Endometrium (tissue), 2 donors: ENCODE data around the gene OIT3.
"Not testable (repeated sequence)": the region's sequence is repeated elsewhere in the genome, so short reads cannot be mapped to it uniquely, and the experiment has no call there.

Source experiments
- FAIRE-seq: peaks from 2 replicates; lab custom pipeline; 2012; peaks lifted over from hg19 to GRCh38; lab: Jason Lieb, UNC
- donor health status: control.
- donor health status: control.

The OIT3 gene

GRCh38 chr10:72903941-72904446 is 10.5 kb downstream of the OIT3 start:
- FAIRE-seq, result not testable (repeated sequence)

GRCh38 chr10:72904806-72905205 is 11.3 kb downstream of the OIT3 start:
- FAIRE-seq, result no peak

- FAIRE-seq, result no peak
Measured at GRCh38 chr10:72906446-72906845, 12.9 kb downstream of the OIT3 start.

GRCh38 chr10:72910705-72911104 is 17.2 kb downstream of the OIT3 start:
- no peak for FAIRE-seq

- FAIRE-seq, result no peak
Measured at GRCh38 chr10:72911758-72912157, 18.2 kb downstream of the OIT3 start.

- FAIRE-seq, result no peak
Measured at GRCh38 chr10:72912736-72913135, 19.2 kb downstream of the OIT3 start.

- FAIRE-seq, result no peak
Measured at GRCh38 chr10:72913287-72913686, 19.7 kb downstream of the OIT3 start.

- not testable (repeated sequence) for FAIRE-seq
Measured at GRCh38 chr10:72917201-72917600, 23.7 kb downstream of the OIT3 start.

- not testable (repeated sequence) for FAIRE-seq
Measured at GRCh38 chr10:72917803-72918332, 24.3 kb downstream of the OIT3 start.

GRCh38 chr10:72918352-72918751 is 24.8 kb downstream of the OIT3 start:
- no peak for FAIRE-seq

GRCh38 chr10:72921147-72921683 is 27.7 kb downstream of the OIT3 start:
- FAIRE-seq, result not testable (repeated sequence)

GRCh38 chr10:72924351-72924750 is 30.8 kb downstream of the OIT3 start:
- FAIRE-seq, result no peak

- FAIRE-seq, result no peak
Measured at GRCh38 chr10:72925951-72926465, 32.5 kb downstream of the OIT3 start.

- FAIRE-seq, result no peak
Measured at GRCh38 chr10:72927485-72927884, 33.9 kb downstream of the OIT3 start.

GRCh38 chr10:72928798-72929197 is 35.3 kb downstream of the OIT3 start:
- FAIRE-seq, result no peak

- no peak for FAIRE-seq
Measured at GRCh38 chr10:72930276-72930675, 36.7 kb downstream of the OIT3 start.

- no peak for FAIRE-seq
Measured at GRCh38 chr10:72932259-72933015, 38.9 kb downstream of the OIT3 start.

GRCh38 chr10:72935361-72935760 is 41.8 kb downstream of the OIT3 start:
- FAIRE-seq, result no peak

- no peak for FAIRE-seq
Measured at GRCh38 chr10:72943498-72944234, 50.1 kb downstream of the OIT3 start.

GRCh38 chr10:72946963-72947362 is 53.4 kb downstream of the OIT3 start:
- no peak for FAIRE-seq

- no peak for FAIRE-seq
Measured at GRCh38 chr10:72948762-72949161, 55.2 kb downstream of the OIT3 start.

- no peak for FAIRE-seq
Measured at GRCh38 chr10:72951760-72952159, 58.2 kb downstream of the OIT3 start.

- no peak for FAIRE-seq
Measured at GRCh38 chr10:72952189-72952588, 58.6 kb downstream of the OIT3 start.
